ENCODE results near the gene KLF3.

The KLF3 gene

DNA sequence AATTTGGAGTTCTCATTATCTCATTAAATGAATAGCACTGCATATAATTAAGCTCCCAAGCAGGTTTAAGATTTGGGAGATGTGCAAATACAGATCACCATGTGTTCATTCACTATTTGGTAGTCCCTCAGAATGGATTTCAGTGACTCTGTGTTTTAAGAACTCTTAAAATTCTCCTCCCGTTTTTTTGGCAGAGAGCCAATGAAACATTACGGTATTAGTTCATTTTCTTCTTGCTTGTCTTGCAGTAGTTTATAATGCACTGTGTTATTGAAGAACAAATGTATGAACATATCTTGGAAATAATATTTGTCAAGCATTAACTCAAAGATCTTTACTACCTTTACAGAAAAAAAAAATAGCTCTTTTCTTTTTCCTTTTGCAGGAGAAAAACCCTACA lies 32.7 kb downstream of the KLF3 start:
- POLR2A ChIA-PET: no interaction called here

DNA sequence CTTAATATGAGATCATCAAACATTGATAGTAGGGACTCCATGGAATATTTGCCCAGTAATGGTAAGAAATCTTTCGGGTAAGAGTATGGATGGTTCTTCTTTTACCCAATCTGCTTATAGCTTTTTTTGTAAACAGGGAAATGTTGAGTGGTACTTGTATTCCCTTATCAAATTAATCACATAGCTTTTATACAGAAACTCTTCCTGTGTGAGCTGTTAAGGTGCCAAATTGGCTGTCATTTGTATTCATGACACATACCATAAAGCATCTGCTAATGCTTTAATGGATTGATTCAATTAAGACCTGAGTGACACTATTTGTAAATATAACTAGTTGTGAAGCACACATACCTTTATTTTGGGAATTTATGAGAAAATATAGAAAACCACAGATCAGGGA lies 34.2 kb downstream of the KLF3 start:
- POLR2A ChIA-PET: interaction anchor here (0.9 kb wide), 1 partner anchor 10 kb away, joined by 3 read pairs; no protein-coding TSS in a partner anchor
- TF ChIP-seq, protein P1, sequence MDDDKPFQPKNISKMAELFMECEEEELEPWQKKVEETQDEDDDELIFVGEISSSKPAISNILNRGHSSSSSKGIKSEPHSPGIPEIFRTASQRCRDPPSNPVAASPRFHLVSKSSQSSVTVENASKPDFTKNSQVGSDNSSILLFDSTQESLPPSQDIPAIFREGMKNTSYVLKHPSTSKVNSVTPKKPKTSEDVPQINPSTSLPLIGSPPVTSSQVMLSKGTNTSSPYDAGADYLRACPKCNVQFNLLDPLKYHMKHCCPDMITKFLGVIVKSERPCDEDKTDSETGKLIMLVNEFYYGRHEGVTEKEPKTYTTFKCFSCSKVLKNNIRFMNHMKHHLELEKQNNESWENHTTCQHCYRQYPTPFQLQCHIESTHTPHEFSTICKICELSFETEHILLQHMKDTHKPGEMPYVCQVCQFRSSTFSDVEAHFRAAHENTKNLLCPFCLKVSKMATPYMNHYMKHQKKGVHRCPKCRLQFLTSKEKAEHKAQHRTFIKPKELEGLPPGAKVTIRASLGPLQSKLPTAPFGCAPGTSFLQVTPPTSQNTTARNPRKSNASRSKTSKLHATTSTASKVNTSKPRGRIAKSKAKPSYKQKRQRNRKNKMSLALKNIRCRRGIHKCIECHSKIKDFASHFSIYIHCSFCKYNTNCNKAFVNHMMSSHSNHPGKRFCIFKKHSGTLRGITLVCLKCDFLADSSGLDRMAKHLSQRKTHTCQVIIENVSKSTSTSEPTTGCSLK (tag by site-specific recombination; IDR thresholded peaks at IDR 0.05): no peak
- TF ChIP-seq, protein P2, sequence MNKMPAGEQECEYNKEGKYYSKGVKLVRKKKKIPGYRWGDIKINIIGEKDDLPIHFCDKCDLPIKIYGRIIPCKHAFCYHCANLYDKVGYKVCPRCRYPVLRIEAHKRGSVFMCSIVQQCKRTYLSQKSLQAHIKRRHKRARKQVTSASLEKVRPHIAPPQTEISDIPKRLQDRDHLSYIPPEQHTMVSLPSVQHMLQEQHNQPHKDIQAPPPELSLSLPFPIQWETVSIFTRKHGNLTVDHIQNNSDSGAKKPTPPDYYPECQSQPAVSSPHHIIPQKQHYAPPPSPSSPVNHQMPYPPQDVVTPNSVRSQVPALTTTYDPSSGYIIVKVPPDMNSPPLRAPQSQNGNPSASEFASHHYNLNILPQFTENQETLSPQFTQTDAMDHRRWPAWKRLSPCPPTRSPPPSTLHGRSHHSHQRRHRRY (tag by site-specific recombination; IDR thresholded peaks at IDR 0.05): no peak
- TF ChIP-seq ZNF530 (tag by site-specific recombination; IDR thresholded peaks at IDR 0.05; ENCODE audit: low read depth) (no peak), HOXC10 (CRISPR knock-in tag; IDR thresholded peaks at IDR 0.05) (no peak), ZNF777 (tag by site-specific recombination; IDR thresholded peaks at IDR 0.05; ENCODE audit: borderline replicate concordance) (no peak)
- CTCF ChIA-PET: interaction anchor here (1.2 kb wide), 1 partner anchor 20 kb away, joined by 3 read pairs; no protein-coding TSS in a partner anchor

More for the DNA sequence above, 32.7 kb downstream of the KLF3 start:
- H3K27ac ChIP-seq (ENCODE audit: extremely low read depth, low read depth, low read length): no peak overlapping the region
- no peaks in the 10 kb centered on the region for H3K9me3 ChIP-seq (ENCODE audit: control insufficient read depth, insufficient read depth, low read depth, low read length)
- peaks cover 6 to 63% of the 10 kb centered on the region in 2 experiments; a peak in 2 of 3 replicates for H3K36me3 ChIP-seq (ENCODE audit: control insufficient read depth in 2 of 2, insufficient read depth in 1 of 2, low read length in 2 of 2)
- CTCF ChIA-PET: interaction anchor here (0.5 kb wide), 1 partner anchor 377 kb away, joined by 3 read pairs; no protein-coding TSS in a partner anchor
- no peak overlapping the region for H3K4me3 ChIP-seq (ENCODE audit: low read depth, low read length)
- TF ChIP-seq, protein P3, sequence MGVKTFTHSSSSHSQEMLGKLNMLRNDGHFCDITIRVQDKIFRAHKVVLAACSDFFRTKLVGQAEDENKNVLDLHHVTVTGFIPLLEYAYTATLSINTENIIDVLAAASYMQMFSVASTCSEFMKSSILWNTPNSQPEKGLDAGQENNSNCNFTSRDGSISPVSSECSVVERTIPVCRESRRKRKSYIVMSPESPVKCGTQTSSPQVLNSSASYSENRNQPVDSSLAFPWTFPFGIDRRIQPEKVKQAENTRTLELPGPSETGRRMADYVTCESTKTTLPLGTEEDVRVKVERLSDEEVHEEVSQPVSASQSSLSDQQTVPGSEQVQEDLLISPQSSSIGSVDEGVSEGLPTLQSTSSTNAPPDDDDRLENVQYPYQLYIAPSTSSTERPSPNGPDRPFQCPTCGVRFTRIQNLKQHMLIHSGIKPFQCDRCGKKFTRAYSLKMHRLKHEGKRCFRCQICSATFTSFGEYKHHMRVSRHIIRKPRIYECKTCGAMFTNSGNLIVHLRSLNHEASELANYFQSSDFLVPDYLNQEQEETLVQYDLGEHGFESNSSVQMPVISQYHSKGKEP (tag by site-specific recombination; IDR thresholded peaks at IDR 0.05): no peak
- no peak for TF ChIP-seq ZNF426 (tag by site-specific recombination; IDR thresholded peaks at IDR 0.05)
- no peak for TF ChIP-seq HOXC10 (CRISPR knock-in tag; IDR thresholded peaks at IDR 0.05)
- no peak for TF ChIP-seq ZNF394 (tag by site-specific recombination; IDR thresholded peaks at IDR 0.05; ENCODE audit: borderline replicate concordance)
- TF ChIP-seq ZNF548 (tag by site-specific recombination; IDR thresholded peaks at IDR 0.05): no peak
- no peak for TF ChIP-seq BCL11A (tag by site-specific recombination; IDR thresholded peaks at IDR 0.05; ENCODE audit: low read depth)
- no peak for TF ChIP-seq KLF16 (tag by site-specific recombination; IDR thresholded peaks at IDR 0.05)
- H3K4me1 ChIP-seq (ENCODE audit: control insufficient read depth, insufficient read depth, low read length): no peaks in the 10 kb centered on the region

DNA sequence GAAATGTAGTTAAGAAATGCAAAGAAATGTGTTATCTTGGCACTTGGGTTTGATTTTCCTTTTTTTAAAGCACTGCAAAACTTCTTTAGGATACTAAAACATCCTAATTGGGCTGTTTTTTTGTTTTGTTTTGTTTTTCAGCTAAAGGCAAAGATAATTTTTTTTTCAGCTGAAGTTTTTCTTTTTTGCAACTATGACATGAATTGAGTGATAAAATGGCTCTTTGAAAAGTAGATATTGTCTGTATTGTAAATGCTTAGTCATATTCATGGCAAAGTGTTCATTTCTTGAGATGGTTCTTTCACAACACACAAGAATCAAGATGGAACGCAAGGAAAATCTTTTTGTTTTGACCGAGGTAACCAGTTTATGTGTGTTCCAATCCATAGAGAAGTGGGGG lies 35.1 kb downstream of the KLF3 start:
- ChIA-PET POLR2A (no interaction called here), CTCF (interaction anchor here (0.6 to 1.2 kb wide), 2 partner anchors 21 to 488 kb away, joined by 3 to 4 read pairs; no protein-coding TSS in a partner anchor)
- Histone ChIP-seq H3K4me1 (ENCODE audit: control insufficient read depth, insufficient read depth, low read length) (no peaks in the 10 kb centered on the region), H3K27ac (ENCODE audit: extremely low read depth, low read depth, low read length) (no peak overlapping the region), H3K36me3 (ENCODE audit: control insufficient read depth in 2 of 2, insufficient read depth in 1 of 2, low read length in 2 of 2) (peaks cover 6 to 47% of the 10 kb centered on the region in 2 experiments; a peak in 2 of 3 replicates), H3K4me3 (ENCODE audit: low read depth, low read length) (no peak overlapping the region), H3K9me3 (ENCODE audit: control insufficient read depth, insufficient read depth, low read depth, low read length) (no peaks in the 10 kb centered on the region)
- TF ChIP-seq ZNF843 (tag by site-specific recombination; IDR thresholded peaks at IDR 0.05) (no peak), ZNF341 (tag by site-specific recombination; IDR thresholded peaks at IDR 0.05; ENCODE audit: low read depth) (no peak), ZFHX2 (tag by site-specific recombination; conservative IDR thresholded peaks at IDR 0.05) (no peak), ZNF426 (tag by site-specific recombination; IDR thresholded peaks at IDR 0.05) (no peak)

More for the DNA sequence above, 34.2 kb downstream of the KLF3 start:
- no peak overlapping the region for H3K27ac ChIP-seq (ENCODE audit: extremely low read depth, low read depth, low read length)
- no peak overlapping the region for H3K4me3 ChIP-seq (ENCODE audit: low read depth, low read length)
- no peaks in the 10 kb centered on the region for H3K4me1 ChIP-seq (ENCODE audit: control insufficient read depth, insufficient read depth, low read length)
- H3K36me3 ChIP-seq (ENCODE audit: control insufficient read depth in 2 of 2, insufficient read depth in 1 of 2, low read length in 2 of 2): peaks cover 6 to 54% of the 10 kb centered on the region in 2 experiments; a peak in 2 of 3 replicates
- H3K9me3 ChIP-seq (ENCODE audit: control insufficient read depth, insufficient read depth, low read depth, low read length): no peaks in the 10 kb centered on the region
